ENCODE data around the gene TEKT2.

The TEKT2 gene

GRCh38 chr1:36085126-36085525 lies 1.2 kb downstream of the TEKT2 start:
- no peaks in the 10 kb centered on the region for H3K9me3 ChIP-seq (ENCODE audit: control insufficient read depth, insufficient read depth, low read length)
- H3K4me3 ChIP-seq (ENCODE audit: low read length): no peak overlapping the region
- no peaks in the 10 kb centered on the region for H3F3A ChIP-seq (ENCODE audit: control insufficient read depth, insufficient read depth)
- no peak for TF ChIP-seq EZH2phosphoT487 (IDR thresholded peaks at IDR 0.05; ENCODE audit: borderline replicate concordance, low read length)
- TF ChIP-seq, protein P1, sequence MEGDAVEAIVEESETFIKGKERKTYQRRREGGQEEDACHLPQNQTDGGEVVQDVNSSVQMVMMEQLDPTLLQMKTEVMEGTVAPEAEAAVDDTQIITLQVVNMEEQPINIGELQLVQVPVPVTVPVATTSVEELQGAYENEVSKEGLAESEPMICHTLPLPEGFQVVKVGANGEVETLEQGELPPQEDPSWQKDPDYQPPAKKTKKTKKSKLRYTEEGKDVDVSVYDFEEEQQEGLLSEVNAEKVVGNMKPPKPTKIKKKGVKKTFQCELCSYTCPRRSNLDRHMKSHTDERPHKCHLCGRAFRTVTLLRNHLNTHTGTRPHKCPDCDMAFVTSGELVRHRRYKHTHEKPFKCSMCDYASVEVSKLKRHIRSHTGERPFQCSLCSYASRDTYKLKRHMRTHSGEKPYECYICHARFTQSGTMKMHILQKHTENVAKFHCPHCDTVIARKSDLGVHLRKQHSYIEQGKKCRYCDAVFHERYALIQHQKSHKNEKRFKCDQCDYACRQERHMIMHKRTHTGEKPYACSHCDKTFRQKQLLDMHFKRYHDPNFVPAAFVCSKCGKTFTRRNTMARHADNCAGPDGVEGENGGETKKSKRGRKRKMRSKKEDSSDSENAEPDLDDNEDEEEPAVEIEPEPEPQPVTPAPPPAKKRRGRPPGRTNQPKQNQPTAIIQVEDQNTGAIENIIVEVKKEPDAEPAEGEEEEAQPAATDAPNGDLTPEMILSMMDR (IDR thresholded peaks at IDR 0.05; ENCODE audit: low read depth, low read length, poor library complexity, severe bottlenecking): no peak
- H4K20me1 ChIP-seq (ENCODE audit: control insufficient read depth, insufficient read depth, low read depth, low read length): no peaks in the 10 kb centered on the region
- no peaks in the 10 kb centered on the region for H3K9me2 ChIP-seq (replicated peaks; ENCODE audit: control insufficient read depth, low read length)
- H3K4me2 ChIP-seq (ENCODE audit: low read length): no peak overlapping the region
- H3K79me2 ChIP-seq (ENCODE audit: control insufficient read depth, low read length): peaks cover 14% of the 10 kb centered on the region
- no peak overlapping the region for H3K27ac ChIP-seq (ENCODE audit: low read depth, low read length)
- H3K27me3 ChIP-seq (ENCODE audit: control insufficient read depth, low read length): peaks cover 23% of the 10 kb centered on the region
- H3K4me1 ChIP-seq (ENCODE audit: control insufficient read depth, low read length): peaks cover 22% of the 10 kb centered on the region
- peaks cover 6% of the 10 kb centered on the region; the same call in 1 of the 2 replicates for H3K36me3 ChIP-seq (ENCODE audit: control insufficient read depth, low read length)

DNA sequence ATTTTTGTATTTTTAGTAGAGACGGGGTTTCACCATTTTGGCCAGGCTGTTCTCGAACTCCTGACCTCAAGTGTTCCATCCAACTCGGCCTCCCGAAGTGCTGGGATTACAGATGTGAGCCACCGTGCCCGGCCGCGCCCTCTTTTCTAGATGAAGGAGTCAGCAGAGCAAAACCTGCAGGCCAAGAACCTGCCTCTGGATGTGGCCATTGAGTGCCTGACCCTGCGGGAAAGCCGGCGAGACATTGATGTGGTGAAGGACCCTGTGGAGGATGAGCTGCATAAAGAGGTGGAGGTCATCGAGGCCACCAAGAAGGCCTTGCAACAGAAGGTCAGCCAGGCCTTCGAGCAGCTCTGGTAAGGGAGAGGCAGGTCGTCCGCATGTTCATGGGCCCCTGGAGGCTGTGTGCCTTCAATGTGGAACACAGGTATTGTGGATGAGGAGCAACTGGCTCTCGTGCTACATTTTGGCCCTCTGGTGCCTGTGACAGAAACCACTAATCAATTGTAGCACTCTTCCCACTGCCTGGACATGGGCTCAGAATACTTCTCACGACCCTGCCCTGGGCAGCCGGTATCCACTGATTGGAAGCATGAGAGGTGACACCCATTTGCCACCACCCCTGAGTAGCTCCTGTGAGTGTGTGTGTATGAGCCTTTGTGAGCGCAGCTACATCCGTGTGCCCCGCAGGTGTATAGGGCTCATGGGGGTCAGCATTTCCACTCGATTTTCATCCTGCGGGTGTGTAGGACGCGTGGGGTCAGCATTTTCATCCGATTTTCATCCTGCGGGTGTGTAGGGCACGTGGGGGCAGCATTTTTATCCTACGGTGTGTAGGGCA lies 2.0 kb downstream of the TEKT2 start:
- H3K9me3 ChIP-seq (ENCODE audit: control insufficient read depth, insufficient read depth, low read length): no peaks in the 10 kb centered on the region
- H3K36me3 ChIP-seq (ENCODE audit: control insufficient read depth, low read length): peaks cover 8% of the 10 kb centered on the region
- peaks cover 20% of the 10 kb centered on the region for H3K27me3 ChIP-seq (ENCODE audit: control insufficient read depth, low read length)
- H3K4me1 ChIP-seq (ENCODE audit: control insufficient read depth, low read length): peaks cover 23% of the 10 kb centered on the region
- no peaks in the 10 kb centered on the region for H3F3A ChIP-seq (ENCODE audit: control insufficient read depth, insufficient read depth)
- H3K9me2 ChIP-seq (replicated peaks; ENCODE audit: control insufficient read depth, low read length): no peaks in the 10 kb centered on the region
- H4K20me1 ChIP-seq (ENCODE audit: control insufficient read depth, insufficient read depth, low read depth, low read length): no peaks in the 10 kb centered on the region
- no peak overlapping the region for H3K4me3 ChIP-seq (ENCODE audit: low read length)
- peaks cover 19% of the 10 kb centered on the region for H3K79me2 ChIP-seq (ENCODE audit: control insufficient read depth, low read length)
- no peak overlapping the region for H3K4me2 ChIP-seq (ENCODE audit: low read length)
- TF ChIP-seq, protein P1 (IDR thresholded peaks at IDR 0.05; ENCODE audit: low read depth, low read length, poor library complexity, severe bottlenecking): no peak
- no peak for TF ChIP-seq EZH2phosphoT487 (IDR thresholded peaks at IDR 0.05; ENCODE audit: borderline replicate concordance, low read length)
- H3K27ac ChIP-seq (ENCODE audit: low read depth, low read length): no peak overlapping the region

GRCh38 chr1:36086529-36087232 lies 2.8 kb downstream of the TEKT2 start:
- Histone ChIP-seq H3K79me2 (ENCODE audit: control insufficient read depth, low read length) (peaks cover 26% of the 10 kb centered on the region), H3K27ac (ENCODE audit: low read depth, low read length) (no peak overlapping the region), H3F3A (ENCODE audit: control insufficient read depth, insufficient read depth) (no peaks in the 10 kb centered on the region), H3K4me3 (ENCODE audit: low read length) (no peak overlapping the region), H3K36me3 (ENCODE audit: control insufficient read depth, low read length) (peaks cover 15% of the 10 kb centered on the region), H3K9me2 (replicated peaks; ENCODE audit: control insufficient read depth, low read length) (no peaks in the 10 kb centered on the region), H3K27me3 (ENCODE audit: control insufficient read depth, low read length) (peaks cover 20% of the 10 kb centered on the region), H3K4me2 (ENCODE audit: low read length) (no peak overlapping the region), H4K20me1 (ENCODE audit: control insufficient read depth, insufficient read depth, low read depth, low read length) (no peaks in the 10 kb centered on the region), H3K4me1 (ENCODE audit: control insufficient read depth, low read length) (peaks cover 23% of the 10 kb centered on the region), H3K9me3 (ENCODE audit: control insufficient read depth, insufficient read depth, low read length) (no peaks in the 10 kb centered on the region)
- no peak for TF ChIP-seq EZH2phosphoT487 (IDR thresholded peaks at IDR 0.05; ENCODE audit: borderline replicate concordance, low read length)
- TF ChIP-seq, protein P1 (IDR thresholded peaks at IDR 0.05; ENCODE audit: low read depth, low read length, poor library complexity, severe bottlenecking): no peak
